HUDEP-2 (cell line): ENCODE data around the gene PARM1.
A peak's percentile ranks its signal among the peaks of the same experiment; 100 is the strongest.

ENCODE experiments used
- DNase-seq, 76 experiments: peaks; one replicate each; lab custom pipeline; 2025; ENCODE audit not compliant: unreplicated experiment in 76 of 76; lab: John Stamatoyannopoulos, UW

The PARM1 gene, protein sequence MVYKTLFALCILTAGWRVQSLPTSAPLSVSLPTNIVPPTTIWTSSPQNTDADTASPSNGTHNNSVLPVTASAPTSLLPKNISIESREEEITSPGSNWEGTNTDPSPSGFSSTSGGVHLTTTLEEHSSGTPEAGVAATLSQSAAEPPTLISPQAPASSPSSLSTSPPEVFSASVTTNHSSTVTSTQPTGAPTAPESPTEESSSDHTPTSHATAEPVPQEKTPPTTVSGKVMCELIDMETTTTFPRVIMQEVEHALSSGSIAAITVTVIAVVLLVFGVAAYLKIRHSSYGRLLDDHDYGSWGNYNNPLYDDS

DNA sequence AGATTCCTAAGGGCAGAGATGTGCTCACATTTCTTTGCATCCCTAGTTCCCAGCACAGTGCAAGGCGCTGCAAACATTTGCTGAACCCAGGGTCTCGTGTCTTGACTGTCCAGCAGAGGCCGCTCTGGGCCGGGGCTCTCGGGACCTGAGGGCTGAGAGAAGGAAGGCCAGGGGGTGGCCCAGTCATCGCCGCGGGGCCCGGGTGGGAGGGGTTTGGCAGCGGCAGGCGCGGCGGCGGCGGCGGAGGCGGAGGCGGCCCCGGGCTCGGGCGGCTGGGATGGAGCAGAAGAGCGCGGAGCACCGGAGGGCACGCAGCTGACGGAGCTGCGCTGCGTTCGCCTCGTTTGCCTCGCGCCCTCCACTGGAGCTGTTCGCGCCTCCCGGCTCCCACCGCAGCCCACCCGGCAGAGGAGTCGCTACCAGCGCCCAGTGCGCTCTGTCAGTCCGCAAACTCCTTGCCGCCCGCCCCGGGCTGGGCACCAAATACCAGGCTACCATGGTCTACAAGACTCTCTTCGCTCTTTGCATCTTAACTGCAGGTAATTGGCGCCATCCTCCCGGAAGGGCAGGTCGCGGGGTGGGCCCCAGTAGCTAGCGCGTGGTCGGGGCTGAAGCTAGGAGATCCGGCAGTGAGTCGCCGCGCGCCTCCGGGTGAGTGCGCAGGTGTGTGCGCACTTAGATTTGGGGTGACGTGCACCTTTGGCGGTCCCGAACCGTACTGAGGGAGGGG is at the start of gene PARM1:
PARM1 (plus strand) TSS at position 285 of the 730 bp plus-strand sequence; CDS start at position 497, 212 bp downstream.
- DNase-seq: peak in 69 of 76 experiments; percentile 1 to 78 (median 47)

DNA sequence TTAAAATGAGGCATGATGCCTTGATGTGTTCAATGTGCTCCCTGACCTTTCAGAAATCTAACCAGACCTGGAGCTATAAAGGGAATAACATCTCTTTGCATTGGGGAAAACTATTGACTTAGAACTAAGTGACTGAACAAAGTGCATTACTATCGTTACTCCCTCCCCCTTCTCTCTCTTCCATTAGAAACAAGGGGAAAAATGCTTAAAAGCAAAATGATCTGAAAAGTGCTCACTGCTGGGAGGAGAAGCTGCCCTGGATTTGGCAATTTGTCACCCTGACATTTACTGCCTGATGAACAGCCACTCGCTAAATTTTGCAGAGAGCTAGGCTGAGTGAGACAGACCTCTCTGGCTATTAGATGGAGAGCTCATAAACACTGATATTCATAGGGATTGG is 48.6 kb upstream of the PARM1 start:
- DNase-seq: no peak

DNA sequence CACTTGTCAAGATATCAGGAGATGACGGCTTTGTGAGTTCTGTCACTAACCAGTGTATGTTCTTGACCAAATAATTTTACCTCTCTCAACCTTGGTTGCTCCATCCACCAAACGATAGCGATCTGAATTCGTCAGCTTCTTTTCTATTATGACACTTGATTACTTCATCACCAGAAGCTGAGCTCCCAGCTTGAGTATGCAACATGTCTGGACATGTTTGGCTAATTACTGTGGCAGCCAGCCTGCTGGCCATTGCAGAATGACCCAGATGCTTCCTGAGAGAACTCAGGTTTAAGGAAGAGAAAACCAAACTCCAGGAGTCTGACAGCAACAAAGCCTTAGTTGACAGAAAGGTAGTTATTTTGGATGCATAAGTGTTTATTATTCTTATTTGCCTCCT is 46.4 kb upstream of the PARM1 start:
- no peak for DNase-seq

- DNase-seq: no peak
Measured at GRCh38 chr4:74890341-74890740, 42.6 kb upstream of the PARM1 start.

DNA sequence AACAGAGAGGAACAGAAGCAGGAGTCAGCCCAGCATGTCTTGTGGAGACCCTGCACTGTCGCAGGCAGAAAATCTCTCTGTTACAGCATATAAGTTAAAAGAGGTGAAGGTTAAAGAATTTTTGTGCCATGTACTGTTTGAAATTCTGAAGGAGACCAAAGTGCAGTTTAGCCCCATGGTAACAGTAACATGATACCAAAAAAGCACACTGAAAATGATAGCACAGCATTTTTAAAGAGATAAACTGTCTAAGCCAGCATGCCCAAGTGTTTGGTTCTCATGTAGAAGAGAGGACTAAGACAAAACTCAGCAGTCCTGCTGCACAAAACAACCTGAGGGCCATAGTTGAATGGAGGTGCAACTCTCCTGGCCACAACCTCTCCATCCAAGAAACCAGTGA is 41.9 kb upstream of the PARM1 start:
- no peak for DNase-seq

DNA sequence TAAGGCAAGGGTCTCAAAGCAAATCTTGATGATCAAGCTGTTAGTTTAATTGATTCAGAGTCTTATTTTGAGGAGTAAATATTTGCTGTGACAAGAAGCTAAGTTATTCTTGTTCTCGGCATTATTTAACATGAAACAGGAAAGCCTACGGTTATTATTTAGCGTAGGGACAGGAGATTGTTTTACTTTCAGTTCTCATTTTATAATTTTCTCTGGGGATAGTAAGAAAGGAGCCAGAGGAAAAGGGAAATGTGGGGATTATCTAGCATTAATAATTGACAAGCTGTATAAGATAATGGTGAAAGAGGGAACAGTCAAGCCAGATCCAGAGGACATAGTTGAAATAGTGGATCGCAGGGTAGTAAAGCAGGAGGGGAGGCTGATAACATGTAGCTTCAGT is 39.7 kb upstream of the PARM1 start:
- no peak for DNase-seq

DNA sequence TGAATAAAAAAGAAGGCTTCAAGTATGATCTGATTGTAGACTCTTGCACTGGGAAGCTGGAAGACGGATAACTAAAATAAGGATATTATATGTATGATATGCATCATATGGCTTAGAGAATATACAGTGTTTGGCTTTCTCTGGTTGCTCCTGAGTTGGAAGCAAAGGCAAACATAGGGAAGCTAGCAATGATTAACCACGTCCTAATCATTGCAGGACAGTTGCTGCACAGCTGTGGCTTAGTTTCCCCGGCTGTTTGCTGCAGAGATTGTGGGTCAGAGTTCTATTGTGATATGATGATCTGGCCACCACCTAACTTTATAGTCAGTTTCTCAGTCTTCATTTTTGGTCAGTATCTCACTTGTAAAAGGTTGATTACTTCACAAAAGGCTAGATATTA is 36.3 kb upstream of the PARM1 start:
- DNase-seq: no peak

- no peak for DNase-seq
Measured at GRCh38 chr4:74897386-74897785, 35.5 kb upstream of the PARM1 start.

GRCh38 chr4:74900862-74901261 is 32.1 kb upstream of the PARM1 start:
- DNase-seq: no peak

DNA sequence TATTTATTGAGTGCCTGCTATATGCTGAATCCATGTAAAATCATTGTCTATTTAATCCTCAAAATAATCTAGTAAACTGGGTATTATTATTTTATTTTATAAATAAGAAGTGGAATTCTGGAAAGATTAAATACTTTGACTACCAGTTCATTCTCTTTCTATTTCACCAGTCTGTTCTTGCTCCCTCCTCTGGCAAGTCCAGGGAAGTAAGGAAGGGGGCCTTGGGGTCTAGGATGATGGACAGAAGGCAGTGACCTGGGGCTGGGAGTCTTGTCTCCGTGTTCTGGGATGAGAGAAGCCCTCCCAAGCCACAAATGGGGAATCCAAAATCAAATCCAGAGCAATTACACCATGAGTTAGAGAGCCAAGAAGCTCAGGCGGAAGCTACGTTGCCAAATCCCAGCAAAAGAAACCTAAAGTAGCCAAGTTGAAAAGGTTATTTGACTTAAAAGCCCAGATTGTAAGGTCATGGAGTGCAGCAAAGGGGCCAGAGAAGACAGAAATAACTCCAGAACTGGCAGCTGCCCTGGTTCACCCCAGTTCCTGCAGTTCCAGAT is 28.3 kb upstream of the PARM1 start:
- no peak for DNase-seq

- DNase-seq: no peak
Measured at GRCh38 chr4:74906771-74907170, 26.1 kb upstream of the PARM1 start.

DNA sequence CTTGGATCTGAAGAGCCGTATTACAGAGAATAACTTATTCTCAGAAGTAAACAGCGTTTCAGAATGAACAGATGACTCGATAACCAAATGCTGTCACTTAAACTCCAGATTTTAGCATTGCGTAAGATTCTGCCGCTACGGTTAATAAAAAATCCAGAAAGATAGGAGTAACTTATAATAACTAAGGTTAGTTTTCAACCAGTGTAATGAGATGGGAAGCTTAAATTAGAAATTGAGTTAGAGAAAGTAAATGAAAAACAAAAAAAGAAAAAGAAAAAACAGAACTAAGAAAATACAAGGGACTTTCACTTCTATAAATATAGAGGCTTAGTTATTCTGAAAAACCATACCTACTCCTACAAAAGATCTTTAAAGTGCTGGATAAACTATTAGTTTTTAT is 13.1 kb upstream of the PARM1 start:
- no peak for DNase-seq

DNA sequence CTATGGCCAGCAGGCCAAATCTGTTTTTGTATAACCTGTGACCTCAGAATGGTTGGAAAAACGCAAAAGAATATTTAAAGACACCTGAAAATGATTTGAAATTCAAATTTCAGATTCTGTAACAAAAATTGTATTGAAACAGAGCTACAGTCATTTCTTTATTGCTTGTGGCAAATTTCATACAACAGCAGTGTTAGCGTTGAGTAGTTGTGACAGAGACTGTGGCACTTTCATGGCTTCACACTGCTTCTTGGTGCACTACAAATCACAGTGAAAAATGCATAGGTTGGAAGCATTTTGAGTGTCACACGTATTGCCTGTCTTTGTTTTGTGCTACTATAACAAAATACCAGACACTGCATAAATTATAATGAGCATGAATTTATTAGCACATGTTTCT is 12.2 kb upstream of the PARM1 start:
- no peak for DNase-seq

DNA sequence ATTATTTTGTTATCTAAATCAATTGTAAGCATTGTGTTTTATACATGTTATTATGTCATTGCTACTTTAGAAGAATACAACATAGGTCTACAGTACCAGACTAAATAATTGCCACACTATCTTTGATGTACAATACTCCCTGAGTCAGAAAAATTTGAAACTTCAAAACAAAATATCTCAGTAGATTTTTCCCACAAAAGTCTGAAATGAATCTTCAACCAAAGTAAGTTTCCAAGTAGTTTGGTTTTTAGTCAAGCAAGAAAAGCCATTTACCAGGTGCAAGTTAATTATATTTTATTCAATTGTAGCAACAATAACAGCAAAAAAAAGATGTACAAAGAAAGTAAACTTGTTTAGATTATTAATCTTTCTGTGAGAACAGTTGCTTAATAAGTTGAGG is 11.4 kb upstream of the PARM1 start:
- no peak for DNase-seq

- no peak for DNase-seq
Measured at GRCh38 chr4:74926007-74926406, 6.9 kb upstream of the PARM1 start.

GRCh38 chr4:74930162-74930561 is 2.8 kb upstream of the PARM1 start:
- DNase-seq: no peak

DNA sequence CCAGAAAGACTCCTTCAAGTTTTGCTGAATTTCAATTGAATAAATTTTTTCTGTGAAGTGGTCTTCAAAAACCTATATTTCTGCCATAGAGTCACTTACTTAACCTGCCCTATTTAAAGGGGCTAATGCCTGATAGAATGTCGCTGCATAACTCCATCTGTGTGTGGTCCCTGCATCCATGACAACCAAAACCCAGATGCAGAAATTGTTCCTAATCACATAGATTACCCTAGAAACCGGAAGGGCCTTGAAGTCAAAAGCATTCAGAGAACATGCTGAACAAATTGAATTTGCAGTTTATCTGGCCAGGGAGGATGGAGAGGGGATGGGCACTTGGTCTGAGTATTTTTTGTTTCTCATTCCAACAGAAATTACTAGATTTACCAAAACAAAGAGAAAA is 1.5 kb upstream of the PARM1 start:
- DNase-seq: no peak

GRCh38 chr4:74932010-74932409 is 906 bp upstream of the PARM1 start:
- DNase-seq: no peak

DNA sequence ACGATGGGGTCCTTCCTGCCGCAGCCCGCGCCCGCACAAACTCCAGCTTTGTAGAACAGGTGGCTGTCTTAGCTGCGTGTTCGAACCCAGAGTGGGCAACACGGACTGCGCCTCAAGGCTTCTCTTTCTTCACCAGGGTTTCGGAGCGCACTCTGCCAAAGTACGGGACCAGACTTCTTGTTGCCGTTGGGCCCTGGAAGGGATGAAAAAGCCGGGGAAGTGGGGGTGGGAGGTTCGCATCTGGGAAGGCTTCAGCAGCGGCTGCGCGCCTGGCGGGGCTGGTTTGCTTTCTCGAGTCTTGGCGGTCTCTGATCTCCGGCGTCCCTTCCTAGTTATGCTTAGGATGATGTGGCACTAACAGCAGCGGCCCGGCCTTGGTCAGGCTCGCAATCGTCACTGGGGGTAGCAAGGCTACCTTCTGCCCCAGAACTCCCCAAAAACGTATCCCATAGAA is 673 bp downstream of the PARM1 start:
- peak in 1 of 76 experiments; percentile 9 for DNase-seq

GRCh38 chr4:74934016-74934831 is 1.3 kb downstream of the PARM1 start:
- DNase-seq: no peak

DNA sequence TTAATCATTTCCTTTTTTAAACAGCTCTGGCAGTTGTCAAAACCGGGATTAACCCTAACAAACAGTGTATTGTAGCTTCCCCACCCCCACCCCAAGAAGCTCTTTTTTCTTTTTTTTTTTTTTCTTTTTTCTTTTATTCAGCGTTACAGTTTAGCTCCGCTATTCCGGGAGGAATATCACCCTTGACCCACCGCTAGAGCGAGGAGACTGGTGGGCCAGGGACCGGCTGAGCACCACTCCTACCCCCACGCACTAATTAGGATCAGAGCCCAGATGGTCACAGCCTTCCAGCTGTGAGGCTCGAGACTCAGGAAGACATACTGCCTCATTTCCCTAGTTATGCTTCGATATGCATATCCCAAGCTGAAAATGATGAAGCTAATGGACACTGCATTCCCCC is 2.0 kb downstream of the PARM1 start:
- no peak for DNase-seq
